Thoracic aorta (tissue), 2 donors: ENCODE results near the gene DACT2. TPM values are rescaled to one million over a fixed set of nuclear protein-coding genes. Genes with fewer than 3 reads are reported as not detected.

ENCODE experiments used
- ATAC-seq: fragments of 150-250 bp; one replicate; pipeline ENCODE4 v1.8.0; 2017; ENCODE audit warnings: low read depth; ENCODE audit not compliant: insufficient number of reproducible peaks, low FRiP score
- DNase-seq: peaks from one replicate; pipeline ENCODE4 v3.0.0-alpha.2; 2020; ENCODE audit warnings: low spot score
- H3K27ac ChIP-seq, 2 donors: fragments of 200-600 bp; sonication (generic); 1 replicate in 1 of 2; 2 replicates in 1 of 2; pipeline ENCODE4 v1.5.1; 2016; ENCODE audit warnings: mild to moderate bottlenecking in 2 of 2, moderate library complexity in 2 of 2
- H3K27me3 ChIP-seq: fragments of 200-600 bp; sonication (generic); replicated peaks from 2 replicates; pipeline ENCODE4 v1.6.0; 2016; ENCODE audit warnings: mild to moderate bottlenecking; ENCODE audit not compliant: insufficient read depth
- H3K36me3 ChIP-seq: fragments of 200-600 bp; sonication (generic); one replicate; pipeline ENCODE4 v1.5.1; 2016
- H3K4me1 ChIP-seq, 2 donors: fragments of 200-600 bp; sonication (generic); 1 replicate in 1 of 2; 2 replicates in 1 of 2; pipeline versions ENCODE4 v1.5.1 to v1.6.0; 2016; ENCODE audit warnings: low read depth in 2 of 2, mild to moderate bottlenecking in 1 of 2; ENCODE audit not compliant: control insufficient read depth in 1 of 2
- H3K4me3 ChIP-seq: fragments of 200-600 bp; sonication (generic); 2 replicates; pipeline ENCODE4 v1.5.1; 2016; ENCODE audit warnings: mild to moderate bottlenecking
- H3K9me3 ChIP-seq: fragments of 200-600 bp; sonication (generic); 2 replicates; pipeline ENCODE4 v1.5.1; 2016
- total RNA-seq, 2 donors: library from RNA; depleted of rRNA; stranded (reverse); fragments of >200 nt; gene quantifications; one replicate each; pipeline versions ENCODE4 v1.1.0 to v1.2.3, GENCODE V29; 2016
- TF ChIP-seq, protein P1 (sequence below): fragments of 200-600 bp; sonication (generic); IDR thresholded peaks from one replicate; pipeline ENCODE4 v1.5.1; 2019; ENCODE audit warnings: antibody characterized with exemption

The DACT2 gene
- total RNA-seq, 2 donors from 2014 or later: 0.28 to 0.41 TPM

DNA sequence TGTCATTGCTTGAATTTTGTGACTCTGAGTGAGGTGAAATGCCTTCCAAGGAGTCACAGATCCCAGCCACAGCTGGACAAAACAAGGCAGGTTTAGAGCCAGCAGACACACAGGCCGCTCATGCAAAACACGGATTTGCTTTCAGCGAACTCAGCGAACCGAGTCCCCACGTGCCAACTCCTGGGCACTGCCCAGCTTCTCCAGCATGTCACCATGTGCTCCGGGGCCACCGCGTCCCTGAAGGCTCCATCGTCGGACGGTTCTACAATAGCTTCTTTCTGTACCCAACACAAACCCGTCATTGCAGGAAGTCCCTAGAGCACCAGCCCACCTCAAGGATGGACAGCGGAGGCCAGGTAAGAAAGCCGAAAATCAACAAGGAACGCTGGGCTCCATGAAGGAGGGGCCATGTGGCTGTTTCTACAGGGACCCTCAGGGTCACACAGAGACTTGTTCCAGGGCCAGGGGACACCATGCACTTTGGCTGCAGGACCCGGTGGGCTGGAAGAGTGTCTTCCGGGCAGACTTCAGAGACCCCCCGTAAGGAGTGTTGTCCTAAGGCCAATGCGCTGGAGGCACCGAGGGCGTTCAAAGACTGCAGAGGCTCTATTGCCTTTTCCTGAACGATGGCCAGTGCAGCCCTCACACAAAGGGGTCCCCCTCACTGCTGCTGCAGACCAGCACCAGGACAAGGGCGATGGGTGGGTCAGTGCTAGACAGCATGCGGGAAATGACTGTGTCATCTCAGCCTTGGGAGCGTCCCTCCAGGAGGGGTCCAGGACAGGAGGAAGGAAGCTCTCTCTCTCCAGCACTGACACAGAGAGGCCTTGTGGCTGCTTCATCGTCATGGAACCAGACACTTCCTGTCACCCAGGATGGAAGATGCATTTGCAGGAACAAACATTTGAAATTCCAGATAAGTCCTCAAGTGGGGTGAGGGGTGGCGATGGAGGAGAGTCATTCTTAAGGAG lies 19.8 kb downstream of the DACT2 start:
- no peaks in the 10 kb centered on the region for H3K9me3 ChIP-seq
- no peaks in the 10 kb centered on the region for H3K36me3 ChIP-seq
- H3K4me1 ChIP-seq: no peaks in the 10 kb centered on the region
- H3K4me3 ChIP-seq: no peak overlapping the region
- no peak for DNase-seq
- H3K27me3 ChIP-seq: peaks cover 3% of the 10 kb centered on the region
- ATAC-seq: no peak
- TF ChIP-seq, protein P1, sequence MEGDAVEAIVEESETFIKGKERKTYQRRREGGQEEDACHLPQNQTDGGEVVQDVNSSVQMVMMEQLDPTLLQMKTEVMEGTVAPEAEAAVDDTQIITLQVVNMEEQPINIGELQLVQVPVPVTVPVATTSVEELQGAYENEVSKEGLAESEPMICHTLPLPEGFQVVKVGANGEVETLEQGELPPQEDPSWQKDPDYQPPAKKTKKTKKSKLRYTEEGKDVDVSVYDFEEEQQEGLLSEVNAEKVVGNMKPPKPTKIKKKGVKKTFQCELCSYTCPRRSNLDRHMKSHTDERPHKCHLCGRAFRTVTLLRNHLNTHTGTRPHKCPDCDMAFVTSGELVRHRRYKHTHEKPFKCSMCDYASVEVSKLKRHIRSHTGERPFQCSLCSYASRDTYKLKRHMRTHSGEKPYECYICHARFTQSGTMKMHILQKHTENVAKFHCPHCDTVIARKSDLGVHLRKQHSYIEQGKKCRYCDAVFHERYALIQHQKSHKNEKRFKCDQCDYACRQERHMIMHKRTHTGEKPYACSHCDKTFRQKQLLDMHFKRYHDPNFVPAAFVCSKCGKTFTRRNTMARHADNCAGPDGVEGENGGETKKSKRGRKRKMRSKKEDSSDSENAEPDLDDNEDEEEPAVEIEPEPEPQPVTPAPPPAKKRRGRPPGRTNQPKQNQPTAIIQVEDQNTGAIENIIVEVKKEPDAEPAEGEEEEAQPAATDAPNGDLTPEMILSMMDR: no peak
- H3K27ac ChIP-seq: no peak overlapping the region

DNA sequence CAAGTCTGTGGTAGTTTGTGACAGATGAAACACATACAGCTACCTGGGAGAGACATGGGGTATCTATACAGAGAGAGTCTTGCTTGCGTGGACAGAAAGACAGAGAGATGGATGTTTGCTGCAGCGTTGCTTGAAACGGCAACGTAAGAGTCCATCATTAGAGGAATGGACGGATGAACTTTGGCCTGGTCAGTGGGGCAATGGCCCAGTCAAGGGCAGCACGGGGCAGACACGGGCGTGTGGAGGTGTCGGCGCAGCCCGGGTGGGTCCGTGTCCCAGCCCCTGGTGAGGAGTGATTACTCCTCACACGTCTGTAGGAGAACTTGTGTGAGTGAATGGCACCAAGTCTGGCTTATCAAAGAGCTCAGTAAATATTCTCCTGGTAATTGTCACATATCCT lies 21.9 kb downstream of the DACT2 start:
- no peaks in the 10 kb centered on the region for H3K36me3 ChIP-seq
- H3K27me3 ChIP-seq: peaks cover 3% of the 10 kb centered on the region
- DNase-seq (no peak), ATAC-seq (no peak)
- no peaks in the 10 kb centered on the region for H3K4me1 ChIP-seq
- no peak overlapping the region for H3K4me3 ChIP-seq
- no peak overlapping the region for H3K27ac ChIP-seq
- TF ChIP-seq, protein P1: no peak
- no peaks in the 10 kb centered on the region for H3K9me3 ChIP-seq

DNA sequence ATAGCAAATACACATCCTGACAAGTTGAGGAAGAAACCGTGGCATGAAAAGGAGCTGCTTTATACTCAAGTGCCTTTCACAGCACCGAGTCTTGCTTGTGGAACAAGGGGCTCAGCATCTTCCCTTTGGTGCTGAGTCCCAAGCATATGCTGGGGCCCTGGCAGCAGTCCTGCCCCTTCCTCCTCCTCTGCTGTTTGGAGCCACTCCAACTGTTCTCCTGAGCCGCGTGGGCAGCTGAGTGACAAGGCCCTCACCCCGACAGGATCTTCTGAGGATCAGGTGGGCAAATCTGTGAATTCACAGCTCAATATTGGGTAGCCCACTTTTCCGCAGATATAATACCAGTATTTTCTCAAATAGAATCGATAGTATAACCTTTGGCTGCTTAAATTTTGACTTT lies 24.7 kb downstream of the DACT2 start:
- Histone ChIP-seq H3K4me1 (no peaks in the 10 kb centered on the region), H3K36me3 (no peaks in the 10 kb centered on the region), H3K27me3 (peaks cover 3% of the 10 kb centered on the region), H3K9me3 (no peaks in the 10 kb centered on the region), H3K4me3 (no peak overlapping the region), H3K27ac (no peak overlapping the region)
- TF ChIP-seq, protein P1: no peak
- no peak for ATAC-seq
- no peak for DNase-seq

GRCh38 chr6:168293636-168294530 lies 25.7 kb downstream of the DACT2 start:
- no peak overlapping the region for H3K4me3 ChIP-seq
- no peak for ATAC-seq
- H3K9me3 ChIP-seq: no peaks in the 10 kb centered on the region
- no peak overlapping the region for H3K27ac ChIP-seq
- no peaks in the 10 kb centered on the region for H3K4me1 ChIP-seq
- H3K27me3 ChIP-seq: no peaks in the 10 kb centered on the region
- no peaks in the 10 kb centered on the region for H3K36me3 ChIP-seq
- TF ChIP-seq, protein P1: no peak
- no peak for DNase-seq

GRCh38 chr6:168292826-168293225 lies 26.8 kb downstream of the DACT2 start:
- Histone ChIP-seq H3K4me1 (no peaks in the 10 kb centered on the region), H3K36me3 (no peaks in the 10 kb centered on the region), H3K27me3 (no peaks in the 10 kb centered on the region), H3K27ac (no peak overlapping the region), H3K9me3 (no peaks in the 10 kb centered on the region), H3K4me3 (no peak overlapping the region)
- TF ChIP-seq, protein P1: no peak
- ATAC-seq (no peak), DNase-seq (no peak)
